Prostate gland (tissue), 2 donors: ENCODE data around the gene ANKRD63. TPM values are rescaled to one million over a fixed set of nuclear protein-coding genes. Genes with fewer than 3 reads are reported as not detected.

Experiments used
- DNase-seq: peaks from one replicate; pipeline ENCODE4 v3.0.0-alpha.2; 2019; ENCODE audit warnings: low spot score
- H3K27ac ChIP-seq, 2 donors: fragments of 200-600 bp; sonication (generic); 2 replicates each; pipeline ENCODE4 v1.5.1; 2017 to 2019
- H3K27me3 ChIP-seq: fragments of 200-600 bp; sonication (generic); replicated peaks from 2 replicates; pipeline ENCODE4 v1.5.1; 2019; ENCODE audit not compliant: insufficient read depth
- H3K36me3 ChIP-seq, 2 donors: fragments of 200-600 bp; sonication (generic); 1 replicate in 1 of 2; 2 replicates in 1 of 2; pipeline versions ENCODE4 v1.5.1 to v1.8.1; 2017 to 2019
- H3K4me1 ChIP-seq: fragments of 200-600 bp; sonication (generic); replicated peaks from 2 replicates; pipeline ENCODE4 v1.5.1; 2019
- H3K4me3 ChIP-seq, 2 donors: fragments of 200-600 bp; sonication (generic); 2 replicates each; pipeline ENCODE4 v1.5.1; 2017 to 2019
- H3K9me3 ChIP-seq: fragments of 200-600 bp; sonication (generic); 2 replicates; pipeline ENCODE4 v1.5.1; 2017
- POLR2A ChIP-seq: fragments of 450-650 bp; IDR thresholded peaks from one replicate; pipeline ENCODE4 v1.6.1; 2016; ENCODE audit warnings: antibody characterized with exemption, mild to moderate bottlenecking
- POLR2AphosphoS5 ChIP-seq: sonication (generic); formaldehyde crosslinking; IDR thresholded peaks from one replicate; pipeline ENCODE4 v1.6.1; 2017; ENCODE audit warnings: antibody characterized with exemption
- WGBS: methylation state at CpG from one replicate; pipeline ENCODE4 v1.1.5; 2018; 5-methylcytosine and 5-hydroxymethylcytosine counted together
- intact Hi-C: fragments of 100-400 bp; cut with DNase I; formaldehyde crosslinking; loops from one replicate; pipeline ENCODE4 v1.14.2; 2022
- total RNA-seq, 2 donors: library from RNA; depleted of rRNA; stranded (reverse); fragments of >200 nt; gene quantifications; one replicate each; pipeline ENCODE4 v1.1.0, GENCODE V29; 2016
- TF ChIP-seq, protein P1 (sequence below), 4 experiments: fragments of 200-600 bp in 2 of 4; fragments of 450-650 bp in 2 of 4; sonication (generic) in 2 of 4; IDR thresholded peaks; 1 replicate in 3 of 4; 2 replicates in 1 of 4; pipeline ENCODE4 v1.5.1; 2016 to 2019; ENCODE audit warnings: antibody characterized with exemption in 4 of 4, mild to moderate bottlenecking in 2 of 4, moderate library complexity in 2 of 4

ANKRD63 gene
- total RNA-seq, 2 donors from 2014 or later = 2.7 TPM; not detected in 1

DNA sequence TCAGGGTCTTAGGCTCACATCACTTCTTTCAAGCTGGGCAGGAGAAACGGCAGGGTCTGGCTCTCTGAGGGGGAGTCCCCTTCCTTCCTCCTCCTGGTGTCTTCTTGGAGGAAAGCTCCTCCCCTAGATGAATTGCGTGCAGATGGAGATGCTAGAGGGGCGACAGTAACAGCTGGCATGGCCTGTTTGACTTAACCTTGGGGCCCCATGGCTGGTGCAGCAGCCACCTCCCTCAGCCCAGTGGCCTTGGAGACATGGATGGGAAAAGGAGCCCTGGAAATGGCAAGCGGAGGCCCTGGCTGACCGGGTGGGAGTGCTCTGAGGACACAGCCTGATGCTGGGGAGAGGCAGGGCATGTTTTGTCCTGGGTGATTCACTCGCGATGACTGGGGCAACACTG, 23.8 kb downstream of the ANKRD63 start:
- intact Hi-C loops = no loop called here
- H3K4me3 ChIP-seq = no peak overlapping the region
- no peak overlapping the region for H3K27ac ChIP-seq
- H3K9me3 ChIP-seq = no peaks in the 10 kb centered on the region
- H3K4me1 ChIP-seq = no peaks in the 10 kb centered on the region
- no peaks in the 10 kb centered on the region for H3K36me3 ChIP-seq
- TF ChIP-seq POLR2A (no peak), POLR2AphosphoS5 (no peak)
- TF ChIP-seq, protein P1, sequence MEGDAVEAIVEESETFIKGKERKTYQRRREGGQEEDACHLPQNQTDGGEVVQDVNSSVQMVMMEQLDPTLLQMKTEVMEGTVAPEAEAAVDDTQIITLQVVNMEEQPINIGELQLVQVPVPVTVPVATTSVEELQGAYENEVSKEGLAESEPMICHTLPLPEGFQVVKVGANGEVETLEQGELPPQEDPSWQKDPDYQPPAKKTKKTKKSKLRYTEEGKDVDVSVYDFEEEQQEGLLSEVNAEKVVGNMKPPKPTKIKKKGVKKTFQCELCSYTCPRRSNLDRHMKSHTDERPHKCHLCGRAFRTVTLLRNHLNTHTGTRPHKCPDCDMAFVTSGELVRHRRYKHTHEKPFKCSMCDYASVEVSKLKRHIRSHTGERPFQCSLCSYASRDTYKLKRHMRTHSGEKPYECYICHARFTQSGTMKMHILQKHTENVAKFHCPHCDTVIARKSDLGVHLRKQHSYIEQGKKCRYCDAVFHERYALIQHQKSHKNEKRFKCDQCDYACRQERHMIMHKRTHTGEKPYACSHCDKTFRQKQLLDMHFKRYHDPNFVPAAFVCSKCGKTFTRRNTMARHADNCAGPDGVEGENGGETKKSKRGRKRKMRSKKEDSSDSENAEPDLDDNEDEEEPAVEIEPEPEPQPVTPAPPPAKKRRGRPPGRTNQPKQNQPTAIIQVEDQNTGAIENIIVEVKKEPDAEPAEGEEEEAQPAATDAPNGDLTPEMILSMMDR (IDR thresholded peaks at IDR 0.05) = no peak
- 63% methylated on average over 7 of the region's 7 CpGs for WGBS
- DNase-seq = no peak
- no peaks in the 10 kb centered on the region for H3K27me3 ChIP-seq

DNA sequence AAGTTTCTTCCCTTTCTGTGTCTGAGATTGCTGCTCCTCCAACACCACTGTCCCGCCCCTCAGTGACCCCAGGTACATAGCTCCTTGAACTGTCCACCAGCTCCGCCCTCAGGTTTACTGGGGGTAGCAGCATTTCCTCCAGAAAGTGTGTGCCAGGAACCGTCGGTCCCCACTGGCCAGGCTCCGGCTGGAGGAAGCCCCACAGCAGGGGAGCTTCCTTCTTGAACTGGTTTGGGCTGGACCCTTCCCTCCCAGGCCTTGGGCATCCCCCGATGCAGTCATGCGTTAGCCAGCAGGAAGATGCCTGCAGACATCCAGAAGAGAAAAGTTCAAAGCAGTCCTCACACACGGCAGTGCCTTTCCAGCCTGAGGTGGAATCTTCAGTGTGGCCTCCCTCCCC, 24.3 kb downstream of the ANKRD63 start:
- H3K36me3 ChIP-seq = no peaks in the 10 kb centered on the region
- peaks cover 3% of the 10 kb centered on the region for H3K4me1 ChIP-seq
- H3K9me3 ChIP-seq = no peaks in the 10 kb centered on the region
- no peak for TF ChIP-seq POLR2A
- TF ChIP-seq, protein P1 (IDR thresholded peaks at IDR 0.05) = no peak
- H3K4me3 ChIP-seq = no peak overlapping the region
- WGBS = 74% methylated on average over 8 of the region's 8 CpGs
- no peak overlapping the region for H3K27ac ChIP-seq
- no peaks in the 10 kb centered on the region for H3K27me3 ChIP-seq
- intact Hi-C loops = no loop called here
- no peak for DNase-seq

DNA sequence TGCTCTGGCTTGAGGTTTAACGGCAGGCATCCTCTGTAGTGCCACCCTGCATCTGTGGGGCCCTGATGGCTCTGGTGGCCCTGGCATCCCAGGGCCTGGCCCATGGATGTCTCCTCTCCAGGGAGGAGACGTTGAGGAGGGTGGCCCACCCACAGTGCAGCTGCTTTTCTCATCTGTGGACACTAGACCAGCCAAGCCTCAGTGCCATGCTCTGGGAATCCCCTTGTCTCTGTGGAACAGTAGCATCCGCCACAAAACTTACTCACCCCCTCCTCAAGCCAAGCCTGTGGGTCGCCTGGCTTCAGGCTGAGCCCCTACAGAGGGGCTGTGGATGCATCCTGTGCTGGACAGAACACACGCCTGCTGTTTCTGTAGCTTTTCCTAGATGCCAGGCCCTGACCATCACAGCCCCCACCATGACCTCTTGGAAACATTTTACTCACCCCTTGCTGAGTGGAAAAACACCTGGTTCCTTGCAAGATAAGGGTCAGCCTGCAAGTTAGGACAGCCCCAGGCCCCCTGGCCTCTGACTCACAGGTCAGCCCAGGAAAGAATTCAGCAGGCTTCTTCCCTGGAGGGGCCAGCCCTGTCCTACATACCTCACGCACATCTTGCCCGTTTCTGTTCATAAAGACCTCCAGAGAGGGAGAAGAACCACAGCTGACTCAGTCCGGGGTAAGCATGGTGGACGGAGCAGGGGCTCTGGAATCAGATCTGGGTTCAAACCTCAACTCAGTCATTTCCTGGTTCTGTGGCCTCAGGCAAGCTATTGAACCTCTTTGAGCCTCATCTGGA, 25.0 kb downstream of the ANKRD63 start:
- DNase-seq = no peak
- Histone ChIP-seq H3K27me3 (no peaks in the 10 kb centered on the region), H3K9me3 (no peaks in the 10 kb centered on the region), H3K36me3 (no peaks in the 10 kb centered on the region), H3K27ac (no peak overlapping the region), H3K4me3 (no peak overlapping the region), H3K4me1 (peaks cover 3% of the 10 kb centered on the region)
- intact Hi-C loops = no loop called here
- TF ChIP-seq POLR2A = no peak
- no peak for TF ChIP-seq POLR2AphosphoS5
- 87% methylated on average over 9 of the region's 9 CpGs for WGBS

DNA sequence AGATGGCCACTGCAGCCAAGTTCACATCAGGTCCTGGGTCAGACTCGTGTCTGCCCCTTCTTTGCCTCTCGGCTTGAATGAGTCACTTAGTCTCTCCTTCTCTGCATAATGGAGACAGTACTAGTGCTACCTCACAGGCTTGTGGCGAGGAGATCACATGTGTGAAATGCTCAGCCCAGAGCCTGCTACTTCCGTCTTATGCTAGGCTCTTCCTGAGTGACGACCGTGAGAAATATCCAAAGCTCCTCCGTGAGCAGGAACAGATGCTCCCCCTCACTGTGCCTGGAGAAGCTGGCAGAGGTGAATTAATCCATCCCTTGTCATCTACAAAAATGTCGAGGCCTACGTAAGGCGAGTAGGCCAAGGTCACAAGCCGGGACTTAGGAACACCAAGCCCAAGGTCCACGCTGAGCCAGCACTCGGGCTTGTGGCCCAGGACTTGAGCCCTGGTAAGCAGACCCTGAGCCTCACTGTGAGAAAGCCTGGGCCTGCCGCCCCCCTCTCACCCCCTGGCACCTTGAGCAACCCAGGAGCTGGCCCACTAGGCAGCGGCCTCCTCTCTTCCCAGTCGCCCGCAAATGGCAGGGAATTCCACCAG, 26.1 kb downstream of the ANKRD63 start:
- no peaks in the 10 kb centered on the region for H3K36me3 ChIP-seq
- no peak overlapping the region for H3K4me3 ChIP-seq
- peaks cover 3% of the 10 kb centered on the region for H3K4me1 ChIP-seq
- no peaks in the 10 kb centered on the region for H3K27me3 ChIP-seq
- H3K9me3 ChIP-seq = no peaks in the 10 kb centered on the region
- H3K27ac ChIP-seq = no peak overlapping the region
- no peak for DNase-seq
- TF ChIP-seq, protein P1 (IDR thresholded peaks at IDR 0.05) = no peak
- TF ChIP-seq POLR2AphosphoS5 (no peak), POLR2A (no peak)
- intact Hi-C loops = no loop called here
- 94% methylated on average over 17 of the region's 17 CpGs for WGBS

DNA sequence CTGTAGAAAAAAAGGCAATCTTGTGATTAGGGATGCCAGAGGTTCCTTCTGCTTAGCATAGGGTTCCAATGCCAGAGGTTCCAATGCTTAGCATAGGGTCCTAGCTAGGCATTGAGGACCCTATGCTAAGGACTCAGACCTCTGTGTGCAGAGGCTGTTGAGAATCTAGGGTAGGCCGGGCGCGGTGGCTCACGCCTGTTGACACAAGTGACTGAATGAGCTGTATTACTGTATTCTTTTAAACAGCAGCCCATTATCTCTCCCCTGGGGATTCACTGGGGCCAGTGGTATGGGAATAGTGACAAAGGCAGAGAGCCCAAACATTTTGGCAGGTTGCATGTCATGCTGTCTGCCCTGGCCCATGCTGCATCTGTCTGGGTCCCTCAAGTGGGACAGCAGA, 27.8 kb downstream of the ANKRD63 start:
- H3K9me3 ChIP-seq = no peaks in the 10 kb centered on the region
- peaks cover 3% of the 10 kb centered on the region for H3K4me1 ChIP-seq
- intact Hi-C loops = no loop called here
- H3K4me3 ChIP-seq = no peak overlapping the region
- TF ChIP-seq, protein P1 (IDR thresholded peaks at IDR 0.05) = no peak
- TF ChIP-seq POLR2AphosphoS5 (no peak), POLR2A (no peak)
- 94% methylated on average over 4 of the region's 4 CpGs for WGBS
- no peak overlapping the region for H3K27ac ChIP-seq
- no peaks in the 10 kb centered on the region for H3K27me3 ChIP-seq
- no peaks in the 10 kb centered on the region for H3K36me3 ChIP-seq
- no peak for DNase-seq
